Measurements from ENCODE around the gene UNC45B. TPM values are rescaled to one million over a fixed set of nuclear protein-coding genes. Genes with fewer than 3 reads are reported as not detected.

The UNC45B gene
- total and polyA plus RNA-seq, 7 experiments from 2014 or later, result 0.10 to 0.62 (median 0.22) TPM

DNA sequence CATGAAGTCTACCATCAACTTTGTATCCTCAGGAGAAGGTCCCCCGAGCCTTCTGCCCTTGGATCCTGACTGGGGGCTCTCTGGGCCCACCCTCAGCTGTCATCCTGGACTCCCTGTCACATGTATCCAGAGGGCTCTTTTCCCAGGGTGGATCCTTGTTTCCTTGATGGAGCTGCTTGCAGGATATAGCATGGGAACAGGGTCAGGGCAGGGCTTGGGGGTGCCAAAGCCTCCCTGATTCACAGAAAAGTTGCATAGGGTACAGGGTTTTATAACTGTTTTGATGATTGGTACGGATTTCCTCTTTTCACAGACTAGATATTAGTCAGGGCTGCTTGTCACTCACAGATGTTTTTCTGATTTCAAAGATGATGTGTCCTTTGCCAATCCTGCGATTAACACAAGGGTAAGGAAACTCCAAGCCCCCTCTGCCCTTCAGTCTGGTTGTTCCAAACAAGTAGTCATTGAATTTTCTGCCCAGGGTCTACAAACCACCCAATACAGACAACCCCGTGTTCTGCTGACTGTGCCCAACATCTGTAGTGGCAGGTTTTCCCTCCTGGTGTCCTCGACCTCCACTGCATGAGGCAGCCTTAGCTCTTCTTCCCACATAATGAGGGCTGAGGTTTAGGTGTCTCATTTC, 67.1 kb downstream of the UNC45B start:
- peak in 6 of 9 donors; percentile 44 to 64 (median 54) for DNase-seq
- H3K4me1 ChIP-seq (ENCODE audit: control insufficient read depth in 2 of 2, insufficient read depth in 2 of 2, low read length in 2 of 2), result peaks cover 75 to 85% of the 10 kb centered on the region in 2 donors
- no peaks in the 10 kb centered on the region for H3K9me3 ChIP-seq (ENCODE audit: control insufficient read depth in 2 of 3, low read length in 3 of 3)
- ChIA-PET POLR2A (interaction anchor here (0.6 to 9.4 kb wide), 36 partner anchors 10 to 594 kb away, joined by 3 to 459 read pairs (median 8); partner anchors contain the start of genes AP2B1, NLE1, PEX12 and SLFN11), CTCF (interaction anchor here (0.7 to 3.9 kb wide), 9 partner anchors 13 to 322 kb away, joined by 3 to 52 read pairs (median 6); partner anchors contain the start of gene SLFN5)
- Mint-ChIP-seq H3K36me3 (peaks cover 0 to 45% (median 0%) of the 10 kb centered on the region in 5 donors), H3K27ac (peak overlapping the region; percentile 90 to 99 (median 98)), H3K4me1 (peaks cover 69 to 92% (median 87%) of the 10 kb centered on the region in 7 donors), H3K4me3 (peak overlapping the region; percentile 69 to 91 (median 84)), H3K9me3 (peaks cover 0 to 17% (median 0%) of the 10 kb centered on the region in 11 donors), H3K27me3 (no peaks in the 10 kb centered on the region)
- intact Hi-C loops (cut with micrococcal nuclease), result loop anchor here (1.0 to 2.0 kb wide), 13 partner anchors 10 to 373 kb away; partner anchors contain the start of genes AP2B1 (in 1 of the 2), NLE1 (in 1 of the 2) and SLFN12L (in 1 of the 2)
- peak overlapping the region; percentile 76 for H3K27ac ChIP-seq (ENCODE audit: low read depth, low read length)
- H3K4me3 ChIP-seq (ENCODE audit: low read length), result peak overlapping the region; percentile 47
- H3K27me3 ChIP-seq (ENCODE audit: control insufficient read depth in 2 of 2, insufficient read depth in 2 of 2, low read length in 2 of 2), result no peaks in the 10 kb centered on the region
- peak; percentile 36 for ATAC-seq
- H3K36me3 ChIP-seq (ENCODE audit: control insufficient read depth in 2 of 3, insufficient read depth in 3 of 3, low read length in 3 of 3), result no peaks in the 10 kb centered on the region

DNA sequence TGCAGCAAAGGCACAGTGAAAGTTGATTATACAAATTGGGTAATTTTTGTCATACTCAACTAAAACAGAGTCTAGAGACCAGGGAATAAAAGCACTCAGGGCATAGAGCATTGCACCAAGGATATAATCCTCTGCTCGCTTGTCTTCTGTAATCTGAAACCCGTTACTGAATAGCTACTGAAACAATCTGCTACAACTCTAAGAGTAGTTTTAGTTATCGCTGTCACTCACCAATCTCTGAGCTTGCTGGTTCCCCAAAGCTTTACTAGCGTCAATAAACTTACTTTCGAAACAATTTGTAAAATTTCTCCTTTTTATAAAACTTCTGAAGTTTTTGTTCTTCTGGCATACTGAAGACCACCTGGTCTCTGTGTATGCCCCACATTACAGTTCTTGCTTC, 69.5 kb downstream of the UNC45B start:
- CTCF ChIA-PET, result interaction anchor here (0.7 to 3.0 kb wide), 3 partner anchors 10 to 50 kb away, joined by 3 to 13 read pairs (median 3); no protein-coding TSS in a partner anchor

DNA sequence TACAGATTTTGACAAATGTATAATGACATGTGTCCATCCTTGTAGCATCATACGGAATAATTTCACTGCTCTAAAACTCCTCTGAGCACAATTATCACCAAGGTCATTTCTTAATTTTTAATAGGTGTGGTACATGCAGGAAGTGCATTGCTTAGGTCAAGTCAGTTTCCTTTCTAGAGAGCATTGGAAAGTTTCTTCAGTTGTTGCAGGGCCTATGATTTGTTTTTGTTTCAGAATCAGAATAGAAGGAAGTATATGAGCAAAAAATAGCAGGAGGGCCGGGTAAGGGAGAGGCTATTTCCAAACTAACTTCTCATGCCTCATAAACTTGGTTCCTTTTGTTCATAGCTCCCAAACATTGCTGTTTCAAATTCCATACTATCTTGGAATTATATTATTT, 71.3 kb downstream of the UNC45B start:
- Mint-ChIP-seq H3K36me3 (peaks cover 0 to 46% (median 15%) of the 10 kb centered on the region in 5 donors), H3K4me3 (peak overlapping the region in 9 of 10 donors; percentile 63 to 91 (median 81)), H3K9me3 (peaks cover 0 to 16% (median 5%) of the 10 kb centered on the region in 11 donors), H3K27ac (peak overlapping the region; percentile 90 to 99 (median 95)), H3K4me1 (peaks cover 45 to 84% (median 72%) of the 10 kb centered on the region in 7 donors), H3K27me3 (no peaks in the 10 kb centered on the region)
- no peak for ATAC-seq
- Histone ChIP-seq H3K36me3 (ENCODE audit: control insufficient read depth in 2 of 3, insufficient read depth in 3 of 3, low read length in 3 of 3) (no peaks in the 10 kb centered on the region), H3K4me3 (ENCODE audit: low read length) (peak overlapping the region; percentile 28), H3K27me3 (ENCODE audit: control insufficient read depth in 2 of 2, insufficient read depth in 2 of 2, low read length in 2 of 2) (no peaks in the 10 kb centered on the region), H3K27ac (ENCODE audit: low read depth, low read length) (peak overlapping the region; percentile 71), H3K4me1 (ENCODE audit: control insufficient read depth in 2 of 2, insufficient read depth in 2 of 2, low read length in 2 of 2) (peaks cover 54 to 56% of the 10 kb centered on the region in 2 donors), H3K9me3 (ENCODE audit: control insufficient read depth in 2 of 3, low read length in 3 of 3) (peaks cover 0 to 7% (median 0%) of the 10 kb centered on the region in 3 experiments)
- DNase-seq, result no peak
- ChIA-PET POLR2A (interaction anchor here (0.6 to 13.4 kb wide), 10 partner anchors 9 to 359 kb away, joined by 3 to 314 read pairs (median 4); partner anchors contain the start of genes PEX12, SLFN12L and SLFN5), CTCF (interaction anchor here (3.0 kb wide), 1 partner anchor 22 kb away, joined by 13 read pairs; no protein-coding TSS in a partner anchor)
- intact Hi-C loops (cut with micrococcal nuclease), result no loop called here

More for the DNA sequence above, 69.5 kb downstream of the UNC45B start:
- no peaks in the 10 kb centered on the region for H3K27me3 Mint-ChIP-seq
- Histone ChIP-seq H3K36me3 (ENCODE audit: control insufficient read depth in 2 of 3, insufficient read depth in 3 of 3, low read length in 3 of 3) (no peaks in the 10 kb centered on the region), H3K4me3 (ENCODE audit: low read length) (no peak overlapping the region), H3K9me3 (ENCODE audit: control insufficient read depth in 2 of 3, low read length in 3 of 3) (no peaks in the 10 kb centered on the region), H3K27ac (ENCODE audit: low read depth, low read length) (peak overlapping the region; percentile 76), H3K27me3 (ENCODE audit: control insufficient read depth in 2 of 2, insufficient read depth in 2 of 2, low read length in 2 of 2) (no peaks in the 10 kb centered on the region), H3K4me1 (ENCODE audit: control insufficient read depth in 2 of 2, insufficient read depth in 2 of 2, low read length in 2 of 2) (peaks cover 72 to 74% of the 10 kb centered on the region in 2 donors)
- POLR2A ChIA-PET, result interaction anchor here (0.6 to 13.4 kb wide), 9 partner anchors 15 to 361 kb away, joined by 3 to 314 read pairs (median 4); partner anchors contain the start of genes PEX12, SLFN12L and SLFN5
- DNase-seq (no peak), ATAC-seq (no peak)
- peaks cover 0 to 46% (median 7%) of the 10 kb centered on the region in 5 donors for H3K36me3 Mint-ChIP-seq
- peak overlapping the region in 9 of 10 donors; percentile 48 to 91 (median 62) for H3K4me3 Mint-ChIP-seq
- peaks cover 63 to 92% (median 84%) of the 10 kb centered on the region in 7 donors for H3K4me1 Mint-ChIP-seq
- H3K9me3 Mint-ChIP-seq, result peaks cover 0 to 14% (median 1%) of the 10 kb centered on the region in 11 donors
- intact Hi-C loops (cut with micrococcal nuclease), result no loop called here
- H3K27ac Mint-ChIP-seq, result peak overlapping the region; percentile 85 to 99 (median 98)

DNA sequence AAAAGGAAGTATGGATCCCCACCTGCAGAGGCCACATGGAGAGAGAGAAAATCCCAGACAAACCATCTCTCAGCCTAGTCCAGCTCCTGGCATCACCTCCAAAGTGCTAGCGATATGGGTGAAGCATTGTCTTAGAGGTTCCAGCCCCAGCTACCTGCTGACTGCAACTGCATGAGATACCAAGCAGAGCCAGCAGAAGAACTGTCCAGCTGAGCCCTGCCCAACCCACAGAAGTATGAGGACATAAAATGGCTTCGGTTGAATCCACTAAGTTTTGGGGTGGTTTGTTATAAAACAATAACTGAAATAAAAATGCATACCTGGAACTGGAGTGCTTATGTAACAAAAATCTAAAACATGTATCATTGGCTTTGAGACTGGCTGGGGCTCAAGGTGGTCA, 74.8 kb downstream of the UNC45B start:
- Mint-ChIP-seq H3K9me3 (peaks cover 0 to 20% (median 5%) of the 10 kb centered on the region in 11 donors), H3K36me3 (peaks cover 0 to 53% (median 28%) of the 10 kb centered on the region in 5 donors), H3K27ac (peak overlapping the region in 2 of 9 donors; percentile 20 to 59), H3K4me1 (peaks cover 30 to 76% (median 62%) of the 10 kb centered on the region in 7 donors), H3K27me3 (no peaks in the 10 kb centered on the region), H3K4me3 (peak overlapping the region in 1 of 10 donors; percentile 16)
- H3K4me3 ChIP-seq (ENCODE audit: low read length), result no peak overlapping the region
- peaks cover 25 to 33% of the 10 kb centered on the region in 2 donors for H3K4me1 ChIP-seq (ENCODE audit: control insufficient read depth in 2 of 2, insufficient read depth in 2 of 2, low read length in 2 of 2)
- no peak overlapping the region for H3K27ac ChIP-seq (ENCODE audit: low read depth, low read length)
- no peaks in the 10 kb centered on the region for H3K27me3 ChIP-seq (ENCODE audit: control insufficient read depth in 2 of 2, insufficient read depth in 2 of 2, low read length in 2 of 2)
- intact Hi-C loops (cut with micrococcal nuclease), result no loop called here
- ChIA-PET POLR2A (interaction anchor here (0.6 to 13.4 kb wide), 6 partner anchors 10 to 356 kb away, joined by 3 to 314 read pairs (median 4); partner anchors contain the start of genes PEX12 and SLFN5), CTCF (interaction anchor here (1.3 to 2.4 kb wide), 3 partner anchors 13 to 19 kb away, joined by 5 to 8 read pairs (median 6); no protein-coding TSS in a partner anchor)
- no peaks in the 10 kb centered on the region for H3K36me3 ChIP-seq (ENCODE audit: control insufficient read depth in 2 of 3, insufficient read depth in 3 of 3, low read length in 3 of 3)
- DNase-seq, result no peak
- H3K9me3 ChIP-seq (ENCODE audit: control insufficient read depth in 2 of 3, low read length in 3 of 3), result peaks cover 0 to 7% (median 0%) of the 10 kb centered on the region in 3 experiments
- no peak for ATAC-seq

GRCh38 chr17:35224436-35224835, 76.8 kb downstream of the UNC45B start:
- Histone ChIP-seq H3K4me1 (ENCODE audit: control insufficient read depth in 2 of 2, insufficient read depth in 2 of 2, low read length in 2 of 2) (peaks cover 8 to 14% of the 10 kb centered on the region in 2 donors), H3K27me3 (ENCODE audit: control insufficient read depth in 2 of 2, insufficient read depth in 2 of 2, low read length in 2 of 2) (no peaks in the 10 kb centered on the region), H3K9me3 (ENCODE audit: control insufficient read depth in 2 of 3, low read length in 3 of 3) (peaks cover 0 to 7% (median 0%) of the 10 kb centered on the region in 3 experiments), H3K36me3 (ENCODE audit: control insufficient read depth in 2 of 3, insufficient read depth in 3 of 3, low read length in 3 of 3) (no peaks in the 10 kb centered on the region), H3K27ac (ENCODE audit: low read depth, low read length) (no peak overlapping the region), H3K4me3 (ENCODE audit: low read length) (no peak overlapping the region)
- peaks cover 19 to 77% (median 65%) of the 10 kb centered on the region in 7 donors for H3K4me1 Mint-ChIP-seq
- no peak for ATAC-seq
- peak overlapping the region in 2 of 10 donors; percentile 31 to 59 for H3K4me3 Mint-ChIP-seq
- peaks cover 0 to 20% (median 5%) of the 10 kb centered on the region in 11 donors for H3K9me3 Mint-ChIP-seq
- intact Hi-C loops (cut with micrococcal nuclease), result loop anchor here in 1 of 2 donors (1.0 kb wide), 1 partner anchor 10 kb away; no protein-coding TSS in a partner anchor
- peaks cover 0 to 51% (median 38%) of the 10 kb centered on the region in 5 donors for H3K36me3 Mint-ChIP-seq
- no peak for DNase-seq
- ChIA-PET CTCF (no interaction called here), POLR2A (interaction anchor here (0.6 to 13.4 kb wide), 4 partner anchors 11 to 154 kb away, joined by 3 to 314 read pairs (median 28); partner anchors contain the start of gene SLFN5)
- H3K27ac Mint-ChIP-seq, result peak overlapping the region in 2 of 9 donors; percentile 20 to 57
- no peaks in the 10 kb centered on the region for H3K27me3 Mint-ChIP-seq

GRCh38 chr17:35227546-35227945, 79.9 kb downstream of the UNC45B start:
- Histone ChIP-seq H3K27ac (ENCODE audit: low read depth, low read length) (no peak overlapping the region), H3K4me3 (ENCODE audit: low read length) (no peak overlapping the region), H3K27me3 (ENCODE audit: control insufficient read depth in 2 of 2, insufficient read depth in 2 of 2, low read length in 2 of 2) (no peaks in the 10 kb centered on the region), H3K36me3 (ENCODE audit: control insufficient read depth in 2 of 3, insufficient read depth in 3 of 3, low read length in 3 of 3) (peaks cover 0 to 5% (median 0%) of the 10 kb centered on the region in 3 experiments), H3K9me3 (ENCODE audit: control insufficient read depth in 2 of 3, low read length in 3 of 3) (peaks cover 0 to 4% (median 0%) of the 10 kb centered on the region in 3 experiments), H3K4me1 (ENCODE audit: control insufficient read depth in 2 of 2, insufficient read depth in 2 of 2, low read length in 2 of 2) (peaks cover 0 to 17% of the 10 kb centered on the region in 2 donors)
- POLR2A ChIA-PET, result interaction anchor here (0.7 to 13.4 kb wide), 4 partner anchors 9 to 30 kb away, joined by 3 to 314 read pairs (median 27); partner anchors contain the start of gene SLFN5
- Mint-ChIP-seq H3K27me3 (no peaks in the 10 kb centered on the region), H3K4me1 (peaks cover 12 to 82% (median 70%) of the 10 kb centered on the region in 7 donors), H3K9me3 (peaks cover 0 to 21% (median 7%) of the 10 kb centered on the region in 11 donors), H3K27ac (peak overlapping the region in 4 of 9 donors; percentile 38 to 67 (median 53)), H3K4me3 (no peak overlapping the region), H3K36me3 (peaks cover 0 to 57% (median 50%) of the 10 kb centered on the region in 5 donors)
- CTCF ChIA-PET, result interaction anchor here (1.2 to 2.4 kb wide), 4 partner anchors 10 to 14 kb away, joined by 3 to 10 read pairs (median 5); no protein-coding TSS in a partner anchor
- ATAC-seq, result no peak
- intact Hi-C loops (cut with micrococcal nuclease), result no loop called here
- no peak for DNase-seq

Data from naive thymus-derived CD4-positive, alpha-beta T cell (primary cell).